Left ventricle myocardium superior (tissue), 1 donor: ENCODE data around the gene EVA1A. TPM values are rescaled to one million over a fixed set of nuclear protein-coding genes. Genes with fewer than 3 reads are reported as not detected.

Experiments
- ATAC-seq: fragments of 200-7000 bp; cut with Tn5 transposase; one replicate; pipeline ENCODE4 v1.9.1; 2020; ENCODE audit warnings: mild to moderate bottlenecking, moderate library complexity
- DNase-seq: peaks from one replicate; pipeline ENCODE4 v3.0.0-alpha.2; 2020
- intact Hi-C: fragments of 100-400 bp; cut with micrococcal nuclease; formaldehyde crosslinking; loops from one replicate; pipeline ENCODE4 v1.11.0; 2022
- total RNA-seq: library from RNA; stranded (reverse); fragmentation: NEBNext Ultra II Directional; extraction: Animal tissue kit (Norgen Biotek cat#: 25700); gene quantifications from one replicate; pipeline ENCODE4 v1.2.1, GENCODE V29; 2021
- donor health status: DM: no; HTN: yes; CAD: no; lungs with severe emphysema.

EVA1A gene
- total RNA-seq, 1 donor from 2014 or later = 0.94 TPM

GRCh38 chr2:75466708-75467311 is 93.9 kb downstream of the EVA1A start:
- no peak for DNase-seq
- ATAC-seq = no peak
- intact Hi-C loops = no loop called here

GRCh38 chr2:75465317-75465984 is 95.3 kb downstream of the EVA1A start:
- no peak for DNase-seq
- intact Hi-C loops = loop anchor here (2.0 kb wide), 1 partner anchor 143 kb away; no protein-coding TSS in a partner anchor
- no peak for ATAC-seq

- intact Hi-C loops = loop anchor here (2.0 kb wide), 1 partner anchor 144 kb away; no protein-coding TSS in a partner anchor
- ATAC-seq (no peak), DNase-seq (no peak)
Observed at GRCh38 chr2:75464348-75464946, 96.3 kb downstream of the EVA1A start.

- no peak for DNase-seq
- no peak for ATAC-seq
- intact Hi-C loops = no loop called here
Observed at GRCh38 chr2:75462721-75463120, 98.0 kb downstream of the EVA1A start.

GRCh38 chr2:75462206-75462605 is 98.5 kb downstream of the EVA1A start:
- DNase-seq = no peak
- intact Hi-C loops = no loop called here
- ATAC-seq = no peak

GRCh38 chr2:75460630-75461029 is 100.1 kb downstream of the EVA1A start:
- DNase-seq = no peak
- ATAC-seq = no peak
- intact Hi-C loops = no loop called here

- intact Hi-C loops = no loop called here
- ATAC-seq (no peak), DNase-seq (no peak)
Observed at GRCh38 chr2:75459565-75460310, 101.0 kb downstream of the EVA1A start.

- ATAC-seq (no peak), DNase-seq (no peak)
- intact Hi-C loops = no loop called here
Observed at GRCh38 chr2:75458201-75458600, 102.5 kb downstream of the EVA1A start.

- intact Hi-C loops = no loop called here
- no peak for DNase-seq
- no peak for ATAC-seq
Observed at GRCh38 chr2:75456825-75457224, 103.9 kb downstream of the EVA1A start.

GRCh38 chr2:75456111-75456510 is 104.6 kb downstream of the EVA1A start:
- DNase-seq = no peak
- ATAC-seq = no peak
- intact Hi-C loops = no loop called here

- ATAC-seq (no peak), DNase-seq (no peak)
- intact Hi-C loops = no loop called here
Observed at GRCh38 chr2:75454241-75454620, 106.5 kb downstream of the EVA1A start.

- no peak for DNase-seq
- ATAC-seq = no peak
- intact Hi-C loops = no loop called here
Observed at GRCh38 chr2:75453384-75454240, 107.1 kb downstream of the EVA1A start.

- DNase-seq (no peak), ATAC-seq (no peak)
- intact Hi-C loops = no loop called here
Observed at GRCh38 chr2:75450068-75450467, 110.7 kb downstream of the EVA1A start.

GRCh38 chr2:75447176-75447575 is 113.6 kb downstream of the EVA1A start:
- no peak for ATAC-seq

More at GRCh38 chr2:75447176-75447575, 113.6 kb downstream of the EVA1A start:
- no peak for DNase-seq
- intact Hi-C loops = no loop called here

Other genes starting within 250 kb of the EVA1A start
- gene MRPL19, start 85.8 kb upstream of the EVA1A start, total RNA-seq = 60.1 TPM
- 13.6 TPM for gene GCFC2, start 150.0 kb upstream of the EVA1A start, total RNA-seq